H1 (cell line): ENCODE data around the gene CASKIN2. TPM values are rescaled to one million over a fixed set of nuclear protein-coding genes. Genes with fewer than 3 reads are reported as not detected.

Source experiments
- CTCF ChIA-PET: fragments of 300-600 bp; sonication (Branson Sonifier 250); formaldehyde crosslinking; loops from one replicate; lab custom pipeline; 2021; ENCODE audit not compliant: partially characterized antibody; lab: Charles Lee
- POLR2A ChIA-PET: fragments of 300-600 bp; sonication (Branson Sonifier 250); formaldehyde crosslinking; loops from one replicate; lab custom pipeline; 2021; ENCODE audit warnings: inconsistent platforms; ENCODE audit not compliant: partially characterized antibody; lab: Charles Lee
- DNase-seq, 2 experiments: peaks; one replicate each; pipeline versions ENCODE4 v3.0.0 to v3.0.0-alpha.2; 2010 to 2022; ENCODE audit warnings: low spot score in 2 of 2, low read depth in 1 of 2, mixed read lengths in 1 of 2
- FAIRE-seq: peaks from 2 replicates; lab custom pipeline; 2011; peaks lifted over from hg19 to GRCh38; lab: Jason Lieb, UNC
- H2AFZ ChIP-seq: 2 replicates; pipeline ENCODE4 v1.8.1; 2012; ENCODE audit warnings: low read length, inconsistent platforms
- H2AK5ac ChIP-seq: 2 replicates; pipeline ENCODE4 v1.6.1; 2013; ENCODE audit warnings: low read depth, low read length
- H2BK120ac ChIP-seq: replicated peaks from 2 replicates; pipeline ENCODE3; 2013; ENCODE audit warnings: low read depth, low read length, inconsistent platforms
- H2BK12ac ChIP-seq: 2 replicates; pipeline ENCODE4 v1.6.1; 2013; ENCODE audit warnings: low read depth, low read length
- H2BK15ac ChIP-seq: 2 replicates; pipeline ENCODE4 v1.6.1; 2013; ENCODE audit warnings: low read length
- H2BK20ac ChIP-seq: 2 replicates; pipeline ENCODE4 v1.6.1; 2013; ENCODE audit warnings: low read length
- H2BK5ac ChIP-seq: 2 replicates; pipeline ENCODE4 v1.6.1; 2013; ENCODE audit warnings: low read depth, low read length
- H3K14ac ChIP-seq: 2 replicates; pipeline ENCODE4 v1.6.1; 2013; ENCODE audit warnings: inconsistent platforms; ENCODE audit not compliant: insufficient read length
- H3K18ac ChIP-seq: 2 replicates; pipeline ENCODE4 v1.6.1; 2013; ENCODE audit warnings: low read length; ENCODE audit errors: extremely low read depth
- H3K23ac ChIP-seq: 2 replicates; pipeline ENCODE4 v1.6.1; 2013; ENCODE audit warnings: inconsistent platforms; ENCODE audit not compliant: insufficient read length
- H3K23me2 ChIP-seq: 2 replicates; pipeline ENCODE4 v1.6.1; 2013; ENCODE audit warnings: low read depth, low read length
- H3K27ac ChIP-seq: 2 replicates; pipeline ENCODE4 v1.6.1; 2011; ENCODE audit warnings: low read depth, low read length, inconsistent platforms
- H3K27me3 ChIP-seq, 4 experiments: replicated peaks in 1 of 4; 1 replicate in 1 of 4; 2 replicates in 3 of 4; pipeline versions ENCODE4 v1.6.1 to v1.8.1; 2011 to 2013; ENCODE audit warnings: low read length in 3 of 4, mild to moderate bottlenecking in 3 of 4, inconsistent platforms in 2 of 4, mixed read lengths in 2 of 4, moderate library complexity in 1 of 4; ENCODE audit not compliant: control insufficient read depth in 3 of 4, insufficient read depth in 3 of 4; ENCODE audit errors: extremely low read depth in 1 of 4
- H3K36me3 ChIP-seq, 4 experiments: 2 replicates each; pipeline versions ENCODE4 v1.6.1 to v1.8.1; 2011 to 2013; ENCODE audit warnings: mild to moderate bottlenecking in 4 of 4, low read length in 3 of 4, moderate library complexity in 2 of 4, control low read depth in 1 of 4, inconsistent platforms in 1 of 4; ENCODE audit not compliant: insufficient read depth in 4 of 4, control insufficient read depth in 2 of 4
- H3K4ac ChIP-seq: replicated peaks from 2 replicates; pipeline ENCODE3; 2013; ENCODE audit warnings: low read length, low read depth, mixed read lengths, inconsistent platforms; ENCODE audit not compliant: insufficient read length
- H3K4me1 ChIP-seq, 4 experiments: replicated peaks in 1 of 4; 1 replicate in 1 of 4; 2 replicates in 3 of 4; pipeline versions ENCODE4 v1.6.1 to v1.8.1; 2011 to 2013; ENCODE audit warnings: low read length in 3 of 4, inconsistent platforms in 2 of 4, mixed read lengths in 1 of 4; ENCODE audit not compliant: insufficient read depth in 4 of 4, control insufficient read depth in 3 of 4
- H3K4me2 ChIP-seq, 2 experiments: 2 replicates each; pipeline versions ENCODE4 v1.6.1 to v1.8.1; 2011 to 2013; ENCODE audit warnings: low read depth in 2 of 2, low read length in 2 of 2, control low read depth in 1 of 2, inconsistent platforms in 1 of 2, mild to moderate bottlenecking in 1 of 2; ENCODE audit not compliant: insufficient read depth in 1 of 2
- H3K4me3 ChIP-seq, 4 experiments: fragments of 200-600, 300-600 bp in 1 of 4; sonication (generic), shearing (Covaris generic), sonication (Bioruptor Twin) in 1 of 4; 2 replicates each; pipeline versions ENCODE4 v1.5.1 to v1.8.1; 2011 to 2016; ENCODE audit warnings: low read length in 4 of 4, low read depth in 3 of 4, control low read depth in 2 of 4, inconsistent platforms in 2 of 4, mild to moderate bottlenecking in 2 of 4, mixed read lengths in 1 of 4, moderate library complexity in 1 of 4; ENCODE audit not compliant: insufficient read depth in 2 of 4; ENCODE audit errors: extremely low read depth in 1 of 4
- H3K56ac ChIP-seq: replicated peaks from 2 replicates; pipeline ENCODE3; 2013; ENCODE audit warnings: low read depth, mild to moderate bottlenecking, mixed read lengths, low read length, inconsistent platforms; ENCODE audit not compliant: insufficient read length
- H3K79me1 ChIP-seq: 2 replicates; pipeline ENCODE4 v1.6.1; 2013; ENCODE audit warnings: low read depth, low read length, control low read depth
- H3K79me2 ChIP-seq, 2 experiments: 2 replicates each; pipeline versions ENCODE4 v1.6.1 to v1.8.1; 2012 to 2013; ENCODE audit warnings: low read length in 2 of 2, mild to moderate bottlenecking in 2 of 2, inconsistent platforms in 1 of 2; ENCODE audit not compliant: insufficient read depth in 2 of 2, control insufficient read depth in 1 of 2
- H3K9ac ChIP-seq, 4 experiments: replicated peaks in 1 of 4; 1 replicate in 1 of 4; 2 replicates in 3 of 4; pipeline versions ENCODE4 v1.6.1 to v1.8.1; 2011 to 2013; ENCODE audit warnings: low read depth in 3 of 4, low read length in 3 of 4, control low read depth in 2 of 4, mild to moderate bottlenecking in 2 of 4, moderate library complexity in 2 of 4, inconsistent platforms in 1 of 4; ENCODE audit errors: extremely low read depth in 1 of 4
- H3K9me3 ChIP-seq, 2 experiments: 2 replicates each; pipeline versions ENCODE4 v1.6.1 to v1.8.1; 2012 to 2013; ENCODE audit warnings: mild to moderate bottlenecking in 2 of 2, moderate library complexity in 2 of 2, control low read depth in 1 of 2, inconsistent platforms in 1 of 2, low read depth in 1 of 2, low read length in 1 of 2, mixed read lengths in 1 of 2; ENCODE audit not compliant: insufficient read depth in 2 of 2
- H4K20me1 ChIP-seq, 2 experiments: replicated peaks in 1 of 2; 2 replicates each; pipeline versions ENCODE3 to v1.8.1; 2011 to 2013; ENCODE audit warnings: inconsistent platforms in 2 of 2, low read length in 2 of 2, mild to moderate bottlenecking in 1 of 2; ENCODE audit not compliant: insufficient read depth in 2 of 2, control insufficient read depth in 1 of 2
- H4K5ac ChIP-seq: 2 replicates; pipeline ENCODE4 v1.6.1; 2013; ENCODE audit warnings: low read length, low read depth, mixed read lengths, inconsistent platforms; ENCODE audit not compliant: insufficient read length
- H4K8ac ChIP-seq: 2 replicates; pipeline ENCODE4 v1.8.0; 2013; ENCODE audit warnings: mild to moderate bottlenecking, moderate library complexity, low read length, inconsistent platforms; ENCODE audit not compliant: insufficient read depth; ENCODE audit errors: extremely low read depth
- H4K91ac ChIP-seq: replicated peaks from 2 replicates; pipeline ENCODE3; 2013; ENCODE audit warnings: low read length, mixed read lengths, inconsistent platforms; ENCODE audit not compliant: insufficient read length
- CHD2 ChIP-seq: IDR thresholded peaks from 2 replicates; pipeline ENCODE4 v1.6.1; 2012; ENCODE audit warnings: low read length, improper control_type of control experiment
- CREB1 ChIP-seq: IDR thresholded peaks from 2 replicates; pipeline ENCODE4 v1.6.1; 2012; ENCODE audit warnings: inconsistent platforms
- GTF2F1 ChIP-seq: IDR thresholded peaks from 2 replicates; pipeline ENCODE4 v1.6.1; 2012; ENCODE audit warnings: low read depth, low read length, improper control_type of control experiment, borderline replicate concordance
- KDM4A ChIP-seq: IDR thresholded peaks from one replicate; pipeline ENCODE4 v1.7.1; 2012; ENCODE audit warnings: low read depth, mild to moderate bottlenecking, moderate library complexity, low read length, inconsistent platforms; ENCODE audit not compliant: severe bottlenecking
- NRF1 ChIP-seq: IDR thresholded peaks from 2 replicates; pipeline ENCODE4 v1.6.1; 2011; ENCODE audit warnings: mild to moderate bottlenecking, low read depth, low read length, improper control_type of control experiment
- PHF8 ChIP-seq: fragments of 200-600 bp; sonication (generic); conservative IDR thresholded peaks from 2 replicates; pipeline ENCODE4 v1.7.1; 2012; ENCODE audit warnings: low read depth, mild to moderate bottlenecking, inconsistent platforms, low read length, moderate library complexity
- RAD21 ChIP-seq, 2 experiments: IDR thresholded peaks in 1 of 2; conservative IDR thresholded peaks in 1 of 2; 2 replicates each; pipeline ENCODE4 v1.6.1; 2011; ENCODE audit warnings: low read depth in 2 of 2, low read length in 2 of 2, improper control_type of control experiment in 1 of 2, inconsistent platforms in 1 of 2, mild to moderate bottlenecking in 1 of 2, moderate library complexity in 1 of 2
- SIN3A ChIP-seq, 2 experiments: IDR thresholded peaks in 1 of 2; conservative IDR thresholded peaks in 1 of 2; 2 replicates each; pipeline ENCODE4 v1.6.1; 2011 to 2012; ENCODE audit warnings: low read length in 2 of 2, improper control_type of control experiment in 1 of 2, low read depth in 1 of 2, mild to moderate bottlenecking in 1 of 2
- SIX5 ChIP-seq: IDR thresholded peaks from 2 replicates; pipeline ENCODE4 v1.6.1; 2011; ENCODE audit warnings: mild to moderate bottlenecking, low read depth, low read length
- WGBS, 2 experiments: shearing (Covaris generic) in 1 of 2; methylation state at CpG; one replicate each; pipeline versions ENCODE4 v1.1.6 to v1.1.7; 2013 to 2015; ENCODE audit warnings: low lambda C conversion rate in 2 of 2, mixed read lengths in 2 of 2, inconsistent platforms in 1 of 2, low coverage in 1 of 2, missing lambda C conversion rate in 1 of 2; ENCODE audit not compliant: insufficient replicate concordance in 2 of 2, insufficient coverage in 1 of 2, insufficient read length in 1 of 2; ENCODE audit errors: extremely low coverage in 1 of 2, missing lambda C conversion rate in 1 of 2; 5-methylcytosine and 5-hydroxymethylcytosine counted together
- polyA plus RNA-seq, 7 experiments: library from polyadenylated mRNA; depleted of rRNA in 3 of 7; stranded (reverse) in 5 of 7; unstranded in 2 of 7; fragments of >200 nt in 5 of 7; fragments of 200-250 nt in 2 of 7; gene quantifications; 1 replicate in 5 of 7; 2 replicates in 1 of 7; 4 replicates in 1 of 7; pipeline versions ENCODE4 v1.2.1 to v1.2.3, GENCODE V29; 2011 to 2013; ENCODE audit warnings: missing spikeins in 2 of 7, mixed read lengths in 2 of 7
- total RNA-seq: library from RNA; stranded (reverse); fragmentation: NEBNext Ultra II Directional; extraction: Animal tissue kit (Norgen Biotek cat#: 25700); gene quantifications from 2 replicates; pipeline ENCODE4 v1.2.1, GENCODE V29; 2021
- TF ChIP-seq, protein P1 (sequence below): IDR thresholded peaks from 2 replicates; pipeline ENCODE4 v1.6.1; 2011; ENCODE audit warnings: low read length, improper control_type of control experiment

The CASKIN2 gene
- total and polyA plus RNA-seq, 2 of the 8 experiments (the other 6 are each of a cell fraction or from before 2014, with no cell fraction given), result 6.7 to 32.3 TPM

DNA sequence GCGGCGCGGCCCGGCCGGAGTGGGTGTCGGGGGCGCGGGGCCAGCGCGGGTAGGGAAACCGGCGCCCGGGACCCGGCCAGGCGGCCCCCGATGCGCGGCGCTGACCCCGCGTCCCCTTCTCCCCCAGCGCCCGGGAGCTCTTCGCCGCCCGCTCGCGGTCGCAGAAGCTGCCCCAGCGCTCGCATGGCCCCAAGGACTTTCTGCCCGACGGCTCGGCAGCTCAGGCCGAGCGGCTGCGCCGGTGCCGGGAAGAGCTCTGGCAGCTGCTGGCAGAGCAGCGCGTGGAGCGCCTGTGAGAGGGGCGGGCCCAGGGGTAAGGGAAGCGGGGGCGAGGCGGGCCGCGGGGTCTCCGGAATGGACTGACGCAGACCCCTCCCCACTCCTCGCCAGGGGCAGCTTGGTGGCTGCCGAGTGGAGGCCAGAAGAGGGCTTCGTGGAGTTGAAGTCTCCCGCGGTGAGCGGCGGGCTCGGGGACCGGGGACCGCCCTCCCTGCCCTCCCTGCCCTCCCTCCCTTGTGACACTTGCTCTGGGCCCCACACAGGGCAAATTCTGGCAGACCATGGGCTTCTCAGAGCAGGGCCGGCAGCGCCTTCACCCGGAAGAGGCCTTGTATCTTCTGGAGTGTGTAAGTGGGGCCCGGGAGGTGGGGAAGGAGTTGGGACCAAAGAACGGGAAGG, 1.4 kb upstream of the CASKIN2 start:
- TF ChIP-seq SIX5 (no peak), CREB1 (no peak), RAD21 (IDR thresholded peaks at IDR 0.05 in 1 of 2, conservative IDR thresholded peaks at IDR 0.05 in 1 of 2; ENCODE audit: low read depth in 2 of 2, low read length in 2 of 2) (no peak), NRF1 (no peak), PHF8 (0 out of 2 replicates have a peak, but pooled peaks have one; percentile 38), CHD2 (no peak), KDM4A (peak; percentile 49), GTF2F1 (no peak), SIN3A (conservative IDR thresholded peaks at IDR 0.05 in 1 of 2, IDR thresholded peaks at IDR 0.05 in 1 of 2; ENCODE audit: low read depth in 1 of 2, low read length in 2 of 2) (peak in 1 of 2 experiments; percentile 6; a peak in 1 of 4 replicates)
- TF ChIP-seq, protein P1, sequence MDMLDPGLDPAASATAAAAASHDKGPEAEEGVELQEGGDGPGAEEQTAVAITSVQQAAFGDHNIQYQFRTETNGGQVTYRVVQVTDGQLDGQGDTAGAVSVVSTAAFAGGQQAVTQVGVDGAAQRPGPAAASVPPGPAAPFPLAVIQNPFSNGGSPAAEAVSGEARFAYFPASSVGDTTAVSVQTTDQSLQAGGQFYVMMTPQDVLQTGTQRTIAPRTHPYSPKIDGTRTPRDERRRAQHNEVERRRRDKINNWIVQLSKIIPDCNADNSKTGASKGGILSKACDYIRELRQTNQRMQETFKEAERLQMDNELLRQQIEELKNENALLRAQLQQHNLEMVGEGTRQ, result no peak
- Histone ChIP-seq H2BK120ac (no peak overlapping the region), H4K20me1 (peaks cover 2 to 31% of the 10 kb centered on the region in 2 experiments), H3K9me3 (no peaks in the 10 kb centered on the region), H2AK5ac (no peak overlapping the region), H4K5ac (no peak overlapping the region), H2BK15ac (no peak overlapping the region), H3K4me1 (peaks cover 0 to 14% (median 8%) of the 10 kb centered on the region in 4 experiments; a peak in 6 of 7 replicates), H2BK5ac (no peak overlapping the region; the same call in 1 of the 2 replicates), H2BK12ac (no peak overlapping the region), H3K56ac (no peak overlapping the region), H2AFZ (no peak overlapping the region), H3K79me1 (peaks cover 3% of the 10 kb centered on the region), H3K23me2 (peaks cover 18% of the 10 kb centered on the region), H3K79me2 (peaks cover 0 to 13% of the 10 kb centered on the region in 2 experiments; a peak in 1 of 4 replicates), H3K18ac (peak overlapping the region; percentile 71; the same call in 1 of the 2 replicates), H4K8ac (no peak overlapping the region), H3K14ac (no peak overlapping the region), H3K36me3 (peaks cover 0 to 15% (median 5%) of the 10 kb centered on the region in 4 experiments; a peak in 5 of 8 replicates), H3K9ac (peak overlapping the region in 2 of 4 experiments; percentile 13 to 31; a peak in 2 of 7 replicates), H3K4ac (no peak overlapping the region), H3K4me3 (peak overlapping the region; percentile 77 to 92 (median 82)), H3K27me3 (no peaks in the 10 kb centered on the region), H2BK20ac (no peak overlapping the region), H3K4me2 (peak overlapping the region; percentile 86 to 99), H3K23ac (no peak overlapping the region), H3K27ac (no peak overlapping the region; the same call in 1 of the 2 replicates), H4K91ac (no peak overlapping the region)
- 3% methylated on average over 5 of the region's 65 CpGs; no CpG with 5 or more reads in 1 of the 2 experiments for WGBS, 2 experiments
- POLR2A ChIA-PET, result interaction anchor here (0.7 to 2.5 kb wide), 10 partner anchors 9 to 73 kb away, joined by 3 to 23 read pairs (median 4); partner anchors contain the start of gene LLGL2
- DNase-seq (peak in 1 of 2 experiments; percentile 70), FAIRE-seq (no peak)
- CTCF ChIA-PET, result interaction anchor here (0.6 to 3.5 kb wide), 29 partner anchors 8 to 595 kb away, joined by 3 to 18 read pairs (median 4); partner anchors contain the start of genes LLGL2, SLC25A19, SMIM5 and WBP2
